BE2C (cell line): ENCODE measurements around the gene MINDY4. TPM values are rescaled to one million over a fixed set of nuclear protein-coding genes. Genes with fewer than 3 reads are reported as not detected.
A peak's percentile ranks its signal among the peaks of the same experiment; 100 is the strongest.

ENCODE experiments used
- DNase-seq: peaks from one replicate; pipeline ENCODE4 v3.0.0-alpha.2; 2020
- H3K27me3 ChIP-seq: fragments of 250-450 bp; sonication (Bioruptor Pico); 2 replicates; pipeline ENCODE4 v1.5.1; 2020; ENCODE audit warnings: mild to moderate bottlenecking
- H3K36me3 ChIP-seq: fragments of 250-450 bp; sonication (Bioruptor Pico); 2 replicates; pipeline ENCODE4 v1.5.1; 2020; ENCODE audit warnings: mild to moderate bottlenecking
- H3K4me1 ChIP-seq: fragments of 250-450 bp; sonication (Bioruptor Pico); 2 replicates; pipeline ENCODE4 v1.5.1; 2020
- H3K4me3 ChIP-seq: 2 replicates; pipeline ENCODE4 v1.5.1; 2011; ENCODE audit warnings: low read depth, low read length
- H3K9me3 ChIP-seq: fragments of 250-450 bp; sonication (Bioruptor Pico); 2 replicates; pipeline ENCODE4 v1.5.1; 2020
- polyA plus RNA-seq: library from polyadenylated mRNA; unstranded; fragments of >200 nt; gene quantifications from one replicate; pipeline ENCODE4 v1.2.1, GENCODE V29; 2012; ENCODE audit warnings: low read depth, missing spikeins; ENCODE audit not compliant: insufficient read length, insufficient read depth
- TF ChIP-seq, protein P1 (sequence below): IDR thresholded peaks from 2 replicates; pipeline ENCODE4 v1.5.1; 2012; ENCODE audit warnings: mild to moderate bottlenecking, low read depth, low read length

Gene MINDY4
- 2.2 TPM for polyA plus RNA-seq

- TF ChIP-seq, protein P1, sequence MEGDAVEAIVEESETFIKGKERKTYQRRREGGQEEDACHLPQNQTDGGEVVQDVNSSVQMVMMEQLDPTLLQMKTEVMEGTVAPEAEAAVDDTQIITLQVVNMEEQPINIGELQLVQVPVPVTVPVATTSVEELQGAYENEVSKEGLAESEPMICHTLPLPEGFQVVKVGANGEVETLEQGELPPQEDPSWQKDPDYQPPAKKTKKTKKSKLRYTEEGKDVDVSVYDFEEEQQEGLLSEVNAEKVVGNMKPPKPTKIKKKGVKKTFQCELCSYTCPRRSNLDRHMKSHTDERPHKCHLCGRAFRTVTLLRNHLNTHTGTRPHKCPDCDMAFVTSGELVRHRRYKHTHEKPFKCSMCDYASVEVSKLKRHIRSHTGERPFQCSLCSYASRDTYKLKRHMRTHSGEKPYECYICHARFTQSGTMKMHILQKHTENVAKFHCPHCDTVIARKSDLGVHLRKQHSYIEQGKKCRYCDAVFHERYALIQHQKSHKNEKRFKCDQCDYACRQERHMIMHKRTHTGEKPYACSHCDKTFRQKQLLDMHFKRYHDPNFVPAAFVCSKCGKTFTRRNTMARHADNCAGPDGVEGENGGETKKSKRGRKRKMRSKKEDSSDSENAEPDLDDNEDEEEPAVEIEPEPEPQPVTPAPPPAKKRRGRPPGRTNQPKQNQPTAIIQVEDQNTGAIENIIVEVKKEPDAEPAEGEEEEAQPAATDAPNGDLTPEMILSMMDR = peak; percentile 12; the same call in 1 of the 2 replicates
- no peaks in the 10 kb centered on the region for H3K36me3 ChIP-seq
- peak within 1 kb of the TSS; percentile 97 for H3K4me3 ChIP-seq
- no peaks in the 10 kb centered on the region for H3K27me3 ChIP-seq
- H3K9me3 ChIP-seq = no peaks in the 10 kb centered on the region; the same call in 1 of the 2 replicates
- peak; percentile 84 for DNase-seq
- no peaks in the 10 kb centered on the region for H3K4me1 ChIP-seq
Observed at GRCh38 chr7:30771174-30771879, at the start of gene MINDY4. Gene MINDY4 (plus strand): TSS chr7:30771417. CDS start chr7:30771494, 77 bp downstream.

GRCh38 chr7:30722187-30722586 is 49.0 kb upstream of the MINDY4 start:
- no peak for DNase-seq
- H3K27me3 ChIP-seq = no peaks in the 10 kb centered on the region
- no peak overlapping the region for H3K4me3 ChIP-seq
- TF ChIP-seq, protein P1 = no peak
- no peaks in the 10 kb centered on the region; the same call in 1 of the 2 replicates for H3K9me3 ChIP-seq
- H3K4me1 ChIP-seq = no peaks in the 10 kb centered on the region
- no peaks in the 10 kb centered on the region for H3K36me3 ChIP-seq

- no peak for DNase-seq
- TF ChIP-seq, protein P1 = no peak
- no peaks in the 10 kb centered on the region for H3K36me3 ChIP-seq
- H3K27me3 ChIP-seq = no peaks in the 10 kb centered on the region
- no peaks in the 10 kb centered on the region; the same call in 1 of the 2 replicates for H3K9me3 ChIP-seq
- H3K4me1 ChIP-seq = no peaks in the 10 kb centered on the region
- no peak overlapping the region for H3K4me3 ChIP-seq
Observed at GRCh38 chr7:30722671-30723070, 48.5 kb upstream of the MINDY4 start.

DNA sequence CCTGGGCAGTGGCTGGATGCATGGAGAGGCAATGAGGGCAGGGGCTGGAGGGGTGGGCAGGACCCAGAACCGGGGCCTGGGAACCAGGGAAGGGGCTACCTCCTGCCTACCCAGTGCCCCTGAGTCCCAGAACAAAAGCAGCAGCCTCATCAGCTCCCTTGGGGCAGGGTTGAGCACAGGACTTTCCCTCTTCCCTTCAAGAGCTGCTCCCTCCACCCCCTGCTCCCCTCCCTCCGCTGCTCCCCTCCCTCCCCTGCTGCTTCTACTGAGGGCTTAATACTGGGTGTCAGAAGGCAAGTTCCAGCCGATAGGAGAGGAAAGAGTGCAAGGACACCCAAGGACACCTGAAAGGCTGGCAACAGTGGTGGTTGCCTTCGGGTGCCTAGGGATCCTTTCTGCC is 47.4 kb upstream of the MINDY4 start:
- TF ChIP-seq, protein P1 = no peak
- Histone ChIP-seq H3K27me3 (no peaks in the 10 kb centered on the region), H3K4me3 (no peak overlapping the region), H3K4me1 (no peaks in the 10 kb centered on the region), H3K9me3 (no peaks in the 10 kb centered on the region; the same call in 1 of the 2 replicates), H3K36me3 (no peaks in the 10 kb centered on the region)
- DNase-seq = no peak

DNA sequence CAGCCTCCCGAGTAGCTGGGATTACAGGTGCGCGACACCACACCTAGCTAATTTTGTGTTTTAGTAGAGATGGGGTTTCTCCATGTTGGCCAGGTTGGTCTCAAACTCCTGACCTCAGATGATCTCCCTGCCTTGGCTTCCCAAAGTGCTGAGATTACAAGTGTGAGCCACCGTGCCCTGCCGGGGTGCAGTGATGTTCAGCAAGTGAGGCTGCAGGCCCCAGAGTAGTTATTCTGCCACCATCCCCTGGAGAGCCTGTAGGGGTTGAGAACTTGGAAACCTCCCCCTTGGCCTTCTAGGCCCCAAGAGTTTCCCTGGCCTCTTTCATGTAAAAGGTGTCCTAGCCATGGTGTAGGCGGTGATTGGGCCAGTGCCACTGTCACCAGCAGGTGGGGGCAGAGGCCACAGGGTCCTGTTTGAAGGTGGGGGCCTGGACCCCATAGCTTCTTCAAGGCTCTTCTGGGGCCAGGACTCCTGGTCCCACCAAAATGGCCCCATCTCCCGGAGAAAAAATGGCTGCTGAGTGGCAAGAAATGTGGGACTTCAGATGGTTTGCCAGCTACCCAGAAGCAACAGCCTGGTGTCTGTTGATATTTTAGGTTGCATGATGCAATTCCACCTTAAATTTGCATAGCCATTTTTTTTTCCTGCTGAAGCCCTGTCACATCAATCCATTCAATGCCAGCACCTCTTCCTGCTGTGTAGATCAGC is 44.8 kb upstream of the MINDY4 start:
- Histone ChIP-seq H3K36me3 (no peaks in the 10 kb centered on the region), H3K27me3 (no peaks in the 10 kb centered on the region), H3K4me1 (no peaks in the 10 kb centered on the region), H3K9me3 (no peaks in the 10 kb centered on the region), H3K4me3 (no peak overlapping the region)
- no peak for DNase-seq
- TF ChIP-seq, protein P1 = no peak
